ENCODE results near the gene PLD4.
"Not testable (repeated sequence)": the region's sequence is repeated elsewhere in the genome, so short reads cannot be mapped to it uniquely, and the experiment has no call there.

Gene PLD4

DNA sequence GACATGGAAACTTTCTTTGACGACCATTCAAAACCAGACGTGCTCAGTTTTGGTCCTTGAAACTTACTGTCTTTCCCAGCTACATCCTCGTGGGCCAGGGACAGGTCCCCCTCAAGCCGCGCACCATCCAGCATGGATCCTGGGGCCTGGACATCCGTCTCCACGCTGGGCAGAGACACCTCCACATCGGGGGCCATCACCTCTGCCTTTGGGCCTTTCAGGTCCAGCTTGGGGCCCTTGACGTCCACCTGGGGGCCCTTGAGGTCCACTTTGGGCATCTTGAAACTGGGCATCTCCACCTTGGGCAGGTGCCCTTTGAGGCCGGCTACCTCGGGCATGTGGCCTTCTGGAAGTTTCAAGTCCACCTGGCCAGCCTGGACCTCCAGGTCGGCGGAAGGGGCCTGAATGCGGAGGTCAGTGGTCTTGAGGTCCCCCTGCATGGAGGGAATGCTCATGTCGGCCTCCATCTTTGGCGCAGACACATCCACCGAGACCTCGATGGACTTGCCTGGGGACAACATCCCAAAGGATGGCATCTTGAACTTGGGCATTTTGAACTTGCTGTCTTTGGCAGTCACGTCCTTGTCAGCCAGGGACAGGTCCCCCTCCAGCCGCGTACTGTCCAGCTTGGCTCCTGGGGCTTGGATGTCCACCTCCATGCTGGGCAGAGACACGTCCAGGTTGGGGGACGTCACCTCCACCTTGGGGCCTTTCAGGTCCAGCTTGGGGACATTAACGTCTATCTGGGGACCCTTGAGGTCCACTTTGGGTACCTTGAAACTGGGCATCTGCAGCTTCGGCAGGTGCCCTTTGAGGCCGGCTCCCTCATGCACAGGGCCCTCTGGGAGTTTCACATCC, 17.1 kb downstream of the PLD4 start:
- DNase-seq, result no peak

DNA sequence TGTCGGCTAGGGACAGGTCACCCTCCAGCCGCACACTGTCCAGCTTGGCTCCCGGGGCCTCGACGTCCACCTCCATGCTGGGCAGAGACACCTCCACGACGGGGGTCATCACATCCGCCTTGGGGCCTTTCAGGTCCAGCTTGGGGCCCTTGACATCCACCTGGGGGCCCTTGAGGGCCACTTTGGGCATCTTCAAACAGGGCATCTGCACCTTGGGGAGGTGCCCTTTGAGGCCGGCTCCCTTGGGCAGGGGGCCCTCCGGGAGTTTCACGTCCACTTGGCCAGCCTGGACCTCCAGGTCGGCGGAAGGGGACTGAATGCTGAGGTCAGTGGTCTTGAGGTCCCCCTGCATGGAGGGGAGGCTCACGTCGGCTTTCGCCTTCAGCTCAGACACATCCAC, 17.9 kb downstream of the PLD4 start:
- DNase-seq, result no peak

DNA sequence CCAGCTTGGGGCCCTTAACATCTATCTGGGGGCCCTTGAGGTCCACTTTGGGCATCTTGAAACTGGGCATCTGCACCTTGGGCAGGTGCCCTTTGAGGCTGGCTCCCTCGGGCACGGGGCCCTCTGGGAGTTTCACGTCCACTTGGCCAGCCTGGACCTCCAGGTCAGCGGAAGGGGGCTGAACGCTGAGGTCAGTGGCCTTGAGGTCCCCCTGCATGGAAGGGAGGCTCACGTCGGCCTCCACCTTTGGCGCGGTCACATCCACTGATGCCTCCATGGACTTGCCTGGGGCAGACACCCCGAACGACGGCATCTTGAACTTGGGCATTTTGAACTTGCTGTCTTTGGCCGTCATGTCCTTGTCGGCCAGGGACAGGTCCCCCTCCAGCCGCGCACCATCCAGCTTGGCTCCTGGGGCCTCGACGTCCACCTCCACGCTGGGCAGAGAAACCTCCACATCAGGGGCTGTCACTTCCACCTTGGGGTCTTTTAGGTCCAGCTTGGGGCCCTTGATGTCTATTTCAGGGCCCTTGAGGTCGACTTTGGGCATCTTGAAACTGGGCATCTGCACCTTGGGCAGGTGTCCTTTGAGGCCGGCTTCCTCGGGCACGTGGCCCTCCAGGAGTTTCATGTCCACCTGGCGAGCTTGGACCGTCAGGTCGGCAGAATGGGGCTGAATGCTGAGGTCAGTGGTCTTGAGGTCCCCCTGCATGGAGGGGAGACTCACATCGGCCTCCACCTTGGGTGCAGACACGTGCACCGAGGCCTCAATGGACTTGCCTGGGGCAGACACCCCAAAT, 18.7 kb downstream of the PLD4 start:
- not testable (repeated sequence) for DNase-seq

DNA sequence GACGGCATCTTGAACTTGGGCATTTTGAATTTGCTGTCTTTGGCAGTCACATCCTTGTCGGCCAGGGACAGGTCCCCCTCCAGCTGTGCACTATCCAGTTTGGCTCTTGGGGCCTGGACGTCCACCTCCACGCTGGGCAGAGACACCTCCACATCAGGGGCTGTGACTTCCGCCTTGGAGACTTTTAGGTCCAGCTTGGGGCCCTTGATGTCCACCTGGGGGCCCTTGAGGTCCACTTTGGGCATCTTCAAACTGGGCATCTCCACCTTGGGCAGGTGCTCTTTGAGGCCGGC, 19.3 kb downstream of the PLD4 start:
- not testable (repeated sequence) for DNase-seq

DNA sequence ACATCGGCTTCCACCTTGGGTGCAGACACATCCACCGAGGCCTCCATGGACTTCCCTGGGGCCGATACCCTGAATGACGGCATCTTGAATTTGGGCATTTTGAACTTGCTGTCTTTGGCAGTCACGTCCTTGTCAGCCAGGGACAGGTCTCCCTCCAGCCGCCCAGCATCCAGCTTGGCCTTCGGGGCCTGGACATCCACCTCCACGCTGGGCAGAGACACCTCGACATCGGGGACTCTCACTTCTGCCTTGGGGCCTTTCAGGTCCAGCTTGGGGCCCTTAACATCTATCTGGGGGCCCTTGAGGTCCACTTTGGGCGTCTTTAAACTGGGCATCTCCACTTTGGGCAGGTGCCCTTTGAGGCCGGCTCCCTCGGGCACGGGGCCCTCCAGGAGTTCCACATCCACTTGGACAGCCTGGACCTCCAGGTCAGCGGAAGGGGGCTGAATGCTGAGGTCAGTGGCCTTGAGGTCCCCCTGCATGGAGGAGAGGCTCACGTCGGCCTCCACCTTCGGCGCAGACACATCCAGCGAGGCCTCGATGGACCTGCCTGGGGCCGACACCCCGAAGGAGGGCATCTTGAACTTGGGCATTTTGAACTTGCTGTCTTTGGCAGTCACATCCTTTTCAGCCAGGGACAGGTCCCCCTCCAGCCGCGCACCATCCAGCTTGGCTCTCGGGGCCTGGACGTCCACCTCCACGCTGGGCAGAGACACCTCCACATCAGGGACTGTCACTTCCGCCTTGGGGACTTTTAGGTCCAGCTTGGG, 19.9 kb downstream of the PLD4 start:
- not testable (repeated sequence) for DNase-seq

DNA sequence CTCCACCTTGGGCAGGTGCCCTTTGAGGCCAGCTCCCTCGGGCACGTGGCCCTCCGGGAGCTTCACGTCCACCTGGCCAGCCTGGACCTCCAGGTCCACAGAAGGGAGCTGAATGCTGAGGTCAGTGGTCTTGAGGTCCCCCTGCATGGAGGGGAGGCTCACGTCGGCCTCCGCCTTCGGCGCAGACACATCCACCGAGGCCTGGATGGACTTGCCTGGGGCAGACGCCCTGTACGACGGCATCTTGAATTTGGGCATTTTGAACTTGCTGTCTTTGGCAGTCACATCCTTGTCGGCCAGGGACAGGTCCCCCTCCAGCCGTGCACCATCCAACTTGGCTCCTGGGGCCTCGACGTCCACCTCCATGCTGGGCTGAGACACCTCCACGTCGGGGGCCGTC, 20.6 kb downstream of the PLD4 start:
- not testable (repeated sequence) for DNase-seq

DNA sequence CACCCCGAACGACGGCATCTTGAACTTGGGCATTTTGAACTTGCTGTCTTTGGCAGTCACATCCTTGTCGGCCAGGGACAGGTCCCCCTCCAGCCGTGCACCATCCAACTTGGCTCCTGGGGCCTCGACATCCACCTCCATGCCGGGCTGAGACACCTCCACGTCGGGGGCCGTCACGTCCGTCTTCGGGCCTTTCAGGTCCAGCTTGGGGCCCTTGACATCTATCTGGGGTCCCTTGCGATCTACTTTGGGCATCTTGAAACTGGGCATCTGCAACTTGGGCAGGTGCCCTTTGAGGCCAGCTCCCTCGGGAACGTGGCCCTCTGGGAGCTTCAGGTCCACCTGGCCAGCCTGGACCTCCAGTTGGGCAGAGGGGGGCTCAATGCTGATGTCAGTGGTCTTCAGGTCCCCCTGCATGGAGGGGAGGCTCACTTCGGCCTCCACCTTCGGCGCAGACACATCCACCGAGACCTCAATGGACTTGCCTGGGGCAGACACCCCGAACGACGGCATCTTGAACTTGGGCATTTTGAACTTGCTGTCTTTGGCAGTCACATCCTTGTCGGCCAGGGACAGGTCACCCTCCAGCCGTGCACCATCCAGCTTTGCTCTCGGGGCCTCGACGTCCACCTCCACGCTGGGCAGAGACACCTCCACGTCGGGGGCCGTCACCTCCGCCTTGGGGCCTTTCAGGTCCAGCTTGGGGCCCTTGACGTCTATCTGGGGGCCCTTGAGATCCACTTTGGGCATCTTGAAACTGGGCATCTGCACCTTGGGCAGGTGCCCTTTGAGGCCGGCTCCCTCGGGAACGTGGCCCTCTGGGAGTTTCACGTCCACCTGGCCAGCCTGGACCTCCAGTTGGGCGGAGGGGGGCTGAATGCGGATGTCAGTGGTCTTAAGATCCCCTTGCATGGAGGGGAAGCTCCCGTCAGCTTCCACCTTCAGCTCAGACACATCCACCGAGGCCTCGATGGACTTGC, 21.6 kb downstream of the PLD4 start:
- not testable (repeated sequence) for DNase-seq

DNA sequence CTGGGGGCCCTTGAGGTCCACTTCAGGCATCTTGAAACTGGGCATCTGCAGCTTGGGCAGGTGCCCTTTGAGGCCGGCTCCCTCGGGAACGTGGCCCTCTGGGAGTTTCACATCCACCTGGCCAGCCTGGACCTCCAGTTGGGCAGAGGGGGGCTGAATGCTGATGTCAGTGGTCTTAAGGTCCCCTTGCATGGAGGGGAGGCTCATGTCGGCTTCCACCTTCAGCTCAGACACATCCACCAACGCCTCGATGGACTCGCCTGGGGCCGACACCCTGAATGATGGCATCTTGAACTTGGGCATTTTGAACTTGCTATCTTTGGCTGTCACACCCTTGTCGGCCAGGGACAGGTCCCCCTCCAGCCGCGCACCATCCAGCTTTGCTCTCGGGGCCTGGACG, 22.5 kb downstream of the PLD4 start:
- not testable (repeated sequence) for DNase-seq

DNA sequence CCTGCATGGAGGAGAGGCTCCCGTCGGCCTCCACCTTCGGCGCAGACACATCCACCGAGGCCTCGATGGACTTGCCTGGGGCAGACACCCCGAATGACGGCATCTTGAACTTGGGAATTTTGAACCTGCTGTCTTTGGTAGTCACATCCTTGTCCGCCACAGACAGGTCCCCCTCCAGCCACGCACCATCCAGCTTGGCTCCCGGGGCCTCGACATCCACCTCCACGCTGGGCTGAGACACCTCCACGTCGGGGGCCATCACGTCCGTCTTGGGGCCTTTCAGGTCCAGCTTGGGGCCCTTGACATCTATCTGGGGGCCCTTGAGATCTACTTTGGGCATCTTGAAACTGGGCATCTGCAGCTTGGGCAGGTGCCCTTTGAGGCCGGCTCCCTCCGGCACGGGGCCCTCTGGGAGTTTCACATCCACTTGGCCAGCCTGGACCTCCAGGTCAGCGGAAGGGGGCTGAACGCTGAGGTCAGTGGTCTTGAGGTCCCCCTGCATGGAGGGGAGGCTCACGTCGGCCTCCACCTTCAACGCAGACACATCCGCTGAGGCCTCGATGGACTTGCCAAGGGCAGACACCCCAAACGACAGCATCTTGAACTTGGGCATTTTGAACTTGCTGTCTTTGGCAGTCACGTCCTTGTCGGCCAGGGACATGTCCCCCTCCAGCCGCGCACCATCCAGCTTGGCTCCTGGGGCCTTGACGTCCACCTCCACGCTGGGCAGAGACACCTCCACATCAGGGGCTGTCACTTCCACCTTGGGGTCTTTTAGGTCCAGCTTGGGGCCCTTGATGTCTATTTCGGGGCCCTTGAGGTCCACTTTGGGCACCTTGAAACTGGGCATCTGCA, 23.4 kb downstream of the PLD4 start:
- DNase-seq, result not testable (repeated sequence)

DNA sequence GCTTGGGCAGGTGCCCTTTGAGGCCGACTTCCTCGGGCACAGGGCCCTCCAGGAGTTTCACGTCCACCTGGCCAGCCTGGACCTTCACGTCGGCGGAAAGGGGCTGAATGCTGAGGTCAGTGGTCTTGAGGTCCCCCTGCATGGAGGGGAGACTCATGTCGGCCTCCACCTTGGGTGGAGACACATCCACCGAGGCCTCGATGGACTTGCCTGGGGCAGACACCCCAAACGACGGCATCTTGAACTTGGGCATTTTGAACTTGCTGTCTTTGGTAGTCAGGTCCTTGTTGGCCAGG, 24.0 kb downstream of the PLD4 start:
- no peak for DNase-seq

DNA sequence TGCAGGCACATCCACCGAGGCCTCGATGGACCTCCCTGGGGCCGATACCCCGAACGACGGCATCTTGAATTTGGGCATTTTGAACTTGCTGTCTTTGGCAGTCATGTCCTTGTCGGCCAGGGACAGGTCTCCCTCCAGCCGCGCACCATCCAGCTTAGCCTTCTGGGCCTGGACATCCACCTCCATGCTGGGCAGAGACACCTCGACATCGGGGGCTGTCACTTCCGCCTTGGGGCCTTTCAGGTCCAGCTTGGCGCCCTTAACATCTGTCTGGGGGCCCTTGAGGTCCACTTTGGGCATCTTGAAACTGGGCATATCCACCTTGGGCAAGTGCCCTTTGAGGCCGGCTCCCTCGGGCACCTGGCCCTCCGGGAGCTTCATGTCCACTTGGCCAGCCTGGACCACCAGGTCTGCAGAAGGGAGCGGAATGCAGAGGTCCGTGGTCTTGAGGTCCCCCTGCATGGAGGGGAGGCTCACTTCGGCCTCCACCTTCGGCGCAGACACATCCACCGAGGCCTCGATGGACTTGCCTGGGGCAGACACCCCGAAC, 24.8 kb downstream of the PLD4 start:
- not testable (repeated sequence) for DNase-seq

DNA sequence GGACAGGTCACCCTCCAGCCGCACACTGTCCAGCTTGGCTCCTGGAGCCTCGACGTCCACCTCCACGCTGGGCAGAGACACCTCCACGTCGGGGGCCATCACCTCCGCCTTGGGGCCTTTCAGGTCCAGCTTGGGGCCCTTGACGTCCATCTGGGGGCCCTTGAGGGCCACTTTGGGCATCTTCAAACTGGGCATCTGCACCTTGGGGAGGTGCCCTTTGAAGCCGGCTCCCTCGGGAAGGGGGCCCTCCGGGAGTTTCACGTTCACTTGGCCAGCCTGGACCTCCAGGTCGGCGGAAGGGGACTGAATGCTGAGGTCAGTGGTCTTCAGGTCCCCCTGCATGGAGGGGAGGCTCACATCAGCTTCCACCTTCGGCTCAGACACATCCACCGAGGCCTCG, 25.3 kb downstream of the PLD4 start:
- DNase-seq, result no peak

DNA sequence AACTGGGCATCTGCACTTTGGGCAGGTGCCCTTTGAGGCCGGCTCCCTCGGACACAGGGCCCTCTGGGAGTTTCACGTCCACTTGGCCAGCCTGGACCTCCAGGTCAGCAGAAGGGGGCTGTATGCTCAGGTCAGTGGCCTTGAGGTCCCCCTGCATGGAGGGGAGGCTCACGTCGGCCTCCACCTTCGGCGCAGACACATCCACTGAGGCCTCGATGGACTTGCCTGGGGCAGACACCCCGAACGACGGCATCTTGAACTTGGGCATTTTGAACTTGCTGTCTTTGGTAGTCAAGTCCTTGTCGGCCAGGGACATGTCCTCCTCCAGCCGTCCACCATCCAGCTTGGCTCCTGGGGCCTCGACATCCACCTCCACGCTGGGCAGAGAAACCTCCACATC, 26.0 kb downstream of the PLD4 start:
- DNase-seq, result not testable (repeated sequence)

DNA sequence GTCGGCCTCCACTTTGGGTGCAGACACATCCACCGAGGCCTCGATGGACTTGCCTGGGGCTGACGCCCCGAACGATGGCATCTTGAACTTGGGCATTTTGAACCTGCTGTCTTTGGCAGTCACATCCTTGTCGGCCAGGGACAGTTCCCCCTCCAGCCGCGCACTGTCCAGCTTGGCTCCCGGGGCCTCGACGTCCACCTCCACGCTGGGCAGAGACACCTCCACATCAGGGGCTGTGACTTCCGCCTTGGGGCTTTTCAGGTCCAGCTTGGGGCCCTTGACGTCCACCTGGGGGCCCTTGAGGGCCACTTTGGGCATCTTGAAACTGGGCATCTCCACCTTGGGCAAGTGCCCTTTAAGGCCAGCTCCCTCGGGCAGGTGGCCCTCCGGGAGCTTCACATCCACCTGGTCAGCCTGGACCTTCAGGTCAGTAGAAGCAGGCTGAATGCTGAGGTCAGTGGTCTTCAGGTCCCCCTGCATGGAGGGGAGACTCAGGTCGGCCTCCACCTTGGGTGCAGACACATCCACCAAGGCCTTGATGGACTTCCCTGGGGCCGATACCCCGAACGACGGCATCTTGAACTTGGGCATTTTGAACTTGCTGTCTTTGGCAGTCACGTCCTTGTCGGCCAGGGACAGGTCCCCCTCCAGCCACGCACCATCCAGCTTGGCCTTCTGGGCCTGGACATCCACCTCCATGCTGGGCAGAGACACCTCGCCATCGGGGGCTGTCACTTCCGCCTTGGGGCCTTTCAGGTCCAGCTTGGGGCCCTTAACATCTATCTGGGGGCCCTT, 27.4 kb downstream of the PLD4 start:
- DNase-seq, result not testable (repeated sequence)

DNA sequence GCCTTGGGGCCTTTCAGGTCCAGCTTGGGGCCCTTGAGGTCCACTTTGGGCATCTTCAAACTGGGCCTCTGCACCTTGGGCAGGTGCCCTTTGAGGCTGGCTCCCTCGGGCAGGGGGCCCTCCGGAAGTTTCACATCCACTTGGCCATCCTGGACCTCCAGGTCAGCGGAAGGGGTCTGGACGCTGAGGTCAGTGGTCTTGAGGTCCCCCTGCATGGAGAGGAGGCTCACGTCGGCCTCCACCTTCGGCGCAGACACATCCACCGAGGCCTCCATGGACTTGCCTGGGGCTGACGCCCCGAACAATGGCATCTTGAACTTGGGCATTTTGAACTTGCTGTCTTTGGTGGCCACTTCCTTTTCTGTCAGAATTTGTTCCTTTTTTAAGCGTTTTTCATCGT, 28.4 kb downstream of the PLD4 start:
- DNase-seq, result no peak

DNA sequence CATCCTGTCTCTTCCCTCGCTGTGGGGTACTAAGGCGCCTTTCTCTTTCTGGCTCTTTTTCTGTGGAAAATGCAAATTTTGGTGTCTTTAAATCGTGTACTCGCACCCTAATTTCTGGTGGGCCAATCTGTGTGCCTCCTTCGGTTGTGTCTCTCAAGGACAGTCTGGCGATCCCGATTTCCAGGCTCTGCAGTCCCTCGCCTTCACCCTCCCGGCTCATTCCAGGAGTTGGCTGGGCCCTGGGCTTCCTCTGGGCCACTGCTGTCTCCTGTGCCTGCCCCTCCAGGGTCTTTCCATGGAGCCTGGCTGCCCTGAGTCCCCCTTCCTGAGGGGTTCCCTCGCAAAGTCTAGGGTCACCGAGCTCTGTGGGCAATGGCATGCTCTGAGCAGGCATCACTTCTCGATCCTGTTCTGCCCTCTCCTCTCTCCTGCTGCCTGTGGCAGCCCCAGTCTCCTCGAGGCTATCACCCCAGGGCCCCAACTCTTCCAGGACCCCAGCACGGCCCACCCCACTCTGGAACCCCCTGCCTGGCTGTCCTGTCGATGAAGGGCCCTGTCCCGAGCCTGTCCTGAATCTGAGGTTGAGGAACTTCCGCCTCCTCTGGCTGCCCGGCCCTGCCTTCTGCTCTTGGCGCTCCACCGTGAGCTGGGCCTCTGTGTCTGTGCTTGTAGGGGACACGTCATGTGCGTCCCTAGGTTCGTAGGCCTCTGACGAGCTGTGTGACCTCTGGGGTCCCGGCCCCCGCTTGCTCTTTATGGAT, 29.4 kb downstream of the PLD4 start:
- no peak for DNase-seq

DNA sequence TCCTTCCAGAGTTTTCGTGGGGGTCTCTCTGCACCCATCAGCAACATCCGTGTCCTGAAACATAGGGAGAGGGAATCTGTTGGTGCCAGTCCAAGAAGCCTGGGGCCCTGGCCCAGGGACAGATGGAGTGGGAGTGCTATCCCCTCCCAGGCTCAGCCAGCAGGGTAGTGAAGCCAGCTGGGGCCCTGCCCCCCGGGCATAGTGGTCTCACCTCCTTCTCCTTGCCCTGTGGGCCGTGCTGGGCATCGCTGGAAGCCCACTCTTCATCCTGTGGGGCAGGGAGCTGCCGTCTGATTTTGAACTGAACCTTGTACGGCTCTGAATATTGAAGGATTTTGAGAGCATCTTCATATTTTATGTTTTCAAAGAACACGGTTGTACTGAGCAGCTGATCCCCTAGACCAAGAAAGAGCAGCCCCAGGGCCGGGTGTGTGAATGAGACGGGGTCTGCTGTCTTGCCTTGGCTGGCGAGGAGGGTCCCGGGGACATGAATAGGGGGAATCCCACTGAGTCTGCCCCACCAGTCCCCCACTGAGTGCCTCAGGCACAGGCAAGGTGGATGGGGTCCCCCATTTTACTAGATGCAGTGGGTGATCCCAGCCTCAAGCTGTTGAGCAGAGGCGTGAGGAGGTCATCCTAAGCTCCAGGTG, 30.2 kb downstream of the PLD4 start:
- no peak for DNase-seq

DNA sequence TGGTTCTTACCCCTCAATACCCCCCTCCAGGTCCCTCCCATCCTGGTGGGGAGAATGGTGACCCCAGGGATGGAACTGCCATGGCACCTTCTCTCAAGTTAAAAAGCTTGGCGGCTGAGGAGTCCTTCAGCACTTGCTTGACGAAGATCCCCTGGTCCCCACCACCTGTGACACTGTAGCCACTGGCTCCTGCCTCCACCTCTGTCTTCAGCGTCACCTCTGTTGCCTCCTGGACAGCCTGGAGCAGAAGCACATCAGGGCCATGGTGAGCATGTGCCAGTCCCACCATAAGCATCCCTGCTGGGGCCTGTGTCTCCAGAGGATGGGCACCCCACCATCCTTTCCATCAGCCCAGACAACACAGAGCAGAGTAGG, 30.7 kb downstream of the PLD4 start:
- DNase-seq, result no peak

DNA sequence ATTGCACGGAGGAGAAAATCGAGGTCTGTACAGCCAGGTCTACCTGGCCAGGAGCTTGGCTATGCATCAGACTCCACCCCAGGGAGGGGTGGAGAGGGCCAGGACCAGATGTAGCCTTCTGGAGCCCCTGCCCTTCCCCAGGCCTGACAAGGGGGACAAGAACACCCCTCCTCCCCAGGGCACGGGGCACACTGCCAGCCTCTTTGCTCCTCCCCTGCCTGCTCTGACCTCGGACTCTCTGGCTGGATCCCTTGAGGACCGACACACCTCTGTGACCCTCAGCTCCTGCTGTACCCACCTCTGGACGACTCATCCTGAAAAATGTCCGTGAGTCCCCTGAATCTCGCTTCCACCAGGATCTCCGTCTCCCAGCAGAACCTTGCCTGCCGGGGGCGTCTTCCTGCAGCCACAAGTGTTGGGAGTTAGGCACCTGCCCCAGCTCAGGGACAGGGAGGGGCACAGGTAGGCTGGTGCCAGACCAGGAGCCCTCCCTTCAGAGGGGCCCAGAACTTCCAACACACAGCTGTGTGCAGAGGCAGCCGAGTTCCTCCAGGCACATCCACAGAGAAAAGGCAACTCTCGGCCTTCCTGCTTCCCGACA, 31.7 kb downstream of the PLD4 start:
- DNase-seq, result no peak

Measured in central memory CD4-positive, alpha-beta T cell (primary cell).